ENCODE measurements around the gene NAV3. TPM values are rescaled to one million over a fixed set of nuclear protein-coding genes. Genes with fewer than 3 reads are reported as not detected.

The NAV3 gene
- total and polyA plus RNA-seq, 12 donors: 5.0 to 53.4 (median 25.9) TPM

DNA sequence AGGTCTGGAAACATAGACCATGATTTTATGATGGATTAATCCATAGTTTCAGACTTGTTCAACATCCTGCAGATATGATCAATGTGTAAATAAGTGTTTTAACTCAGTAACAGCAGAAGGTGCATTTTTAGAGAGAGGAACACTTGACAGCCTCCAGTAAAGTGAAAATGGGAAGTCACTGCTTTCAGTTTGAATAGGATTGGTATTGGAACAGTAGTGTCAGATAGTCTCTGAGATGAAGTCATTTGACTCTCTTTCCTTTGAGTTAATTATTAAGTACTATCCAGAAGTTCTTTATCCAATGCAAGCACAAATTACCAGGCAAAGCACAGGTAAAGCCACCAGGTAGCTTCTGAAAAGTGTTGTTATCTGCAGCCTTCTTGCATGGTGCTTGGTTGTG, 14.5 kb upstream of the NAV3 start:
- H3K27me3 ChIP-seq: no peaks in the 10 kb centered on the region
- intact Hi-C loops (cut with DNase I): no loop called here
- TF ChIP-seq, protein P1, sequence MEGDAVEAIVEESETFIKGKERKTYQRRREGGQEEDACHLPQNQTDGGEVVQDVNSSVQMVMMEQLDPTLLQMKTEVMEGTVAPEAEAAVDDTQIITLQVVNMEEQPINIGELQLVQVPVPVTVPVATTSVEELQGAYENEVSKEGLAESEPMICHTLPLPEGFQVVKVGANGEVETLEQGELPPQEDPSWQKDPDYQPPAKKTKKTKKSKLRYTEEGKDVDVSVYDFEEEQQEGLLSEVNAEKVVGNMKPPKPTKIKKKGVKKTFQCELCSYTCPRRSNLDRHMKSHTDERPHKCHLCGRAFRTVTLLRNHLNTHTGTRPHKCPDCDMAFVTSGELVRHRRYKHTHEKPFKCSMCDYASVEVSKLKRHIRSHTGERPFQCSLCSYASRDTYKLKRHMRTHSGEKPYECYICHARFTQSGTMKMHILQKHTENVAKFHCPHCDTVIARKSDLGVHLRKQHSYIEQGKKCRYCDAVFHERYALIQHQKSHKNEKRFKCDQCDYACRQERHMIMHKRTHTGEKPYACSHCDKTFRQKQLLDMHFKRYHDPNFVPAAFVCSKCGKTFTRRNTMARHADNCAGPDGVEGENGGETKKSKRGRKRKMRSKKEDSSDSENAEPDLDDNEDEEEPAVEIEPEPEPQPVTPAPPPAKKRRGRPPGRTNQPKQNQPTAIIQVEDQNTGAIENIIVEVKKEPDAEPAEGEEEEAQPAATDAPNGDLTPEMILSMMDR (IDR thresholded peaks at IDR 0.05): no peak
- no peak for TF ChIP-seq POLR2A (IDR thresholded peaks at IDR 0.05)

DNA sequence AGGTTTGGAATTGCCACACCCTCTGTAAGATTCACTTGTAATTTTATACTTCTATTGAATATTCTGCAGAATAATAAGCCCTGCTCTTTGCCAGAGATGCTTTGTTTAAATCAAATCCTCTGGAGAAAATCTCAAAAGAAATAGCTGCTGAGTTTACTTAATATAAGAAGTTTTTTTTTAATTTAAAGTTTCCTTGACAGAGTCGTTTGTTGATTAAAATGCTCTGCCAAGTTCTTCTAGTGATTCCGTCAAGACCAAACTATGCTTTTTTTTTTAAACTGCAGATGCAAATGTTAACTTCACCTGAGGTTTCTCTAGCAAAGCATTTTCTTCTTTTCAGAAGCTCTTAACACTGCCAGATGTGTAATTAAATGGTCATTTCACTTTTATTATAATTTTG, 13.4 kb upstream of the NAV3 start:
- no peaks in the 10 kb centered on the region for H3K4me1 ChIP-seq (replicated peaks in 1 of 2)
- H3K27ac ChIP-seq: no peak overlapping the region
- TF ChIP-seq, protein P1 (IDR thresholded peaks at IDR 0.05): no peak
- no peak for TF ChIP-seq POLR2A (IDR thresholded peaks at IDR 0.05)
- no peaks in the 10 kb centered on the region for H3K36me3 ChIP-seq (replicated peaks in 1 of 2)
- no peaks in the 10 kb centered on the region for H3K9me3 ChIP-seq (replicated peaks in 1 of 3)
- intact Hi-C loops (cut with DNase I): no loop called here
- WGBS, 4 donors: 42 to 55% (median 47%) methylated on average over 2 of the region's 2 CpGs
- no peak for DNase-seq
- H3K27me3 ChIP-seq: no peaks in the 10 kb centered on the region
- H3K4me3 ChIP-seq: no peak overlapping the region

More for the DNA sequence above, 14.5 kb upstream of the NAV3 start:
- Histone ChIP-seq H3K27ac (no peak overlapping the region), H3K4me1 (replicated peaks in 1 of 2) (no peaks in the 10 kb centered on the region), H3K36me3 (replicated peaks in 1 of 2) (no peaks in the 10 kb centered on the region), H3K4me3 (no peak overlapping the region), H3K9me3 (replicated peaks in 1 of 3) (no peaks in the 10 kb centered on the region)
- no peak for DNase-seq

DNA sequence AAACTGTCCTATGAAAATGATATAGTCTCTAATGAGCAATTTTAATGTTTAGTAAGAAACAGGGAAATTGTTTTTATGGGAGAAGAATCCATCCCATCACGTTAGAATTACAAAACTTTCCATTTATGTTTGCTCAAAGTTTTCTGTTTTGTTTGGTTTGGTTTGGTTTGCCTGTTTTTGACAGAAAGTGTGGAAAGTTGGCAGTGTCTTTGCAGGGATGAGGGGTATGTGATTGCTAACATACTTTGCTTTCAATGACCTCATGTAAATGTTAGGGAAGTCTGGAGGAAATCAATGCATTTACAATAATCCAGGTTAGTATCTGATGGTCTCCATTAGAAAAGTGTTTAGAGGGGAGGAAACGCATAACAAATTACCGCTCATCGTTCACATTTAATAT, 12.3 kb upstream of the NAV3 start:
- no peak overlapping the region for H3K4me3 ChIP-seq
- H3K9me3 ChIP-seq (replicated peaks in 1 of 3): no peaks in the 10 kb centered on the region
- TF ChIP-seq POLR2A (IDR thresholded peaks at IDR 0.05): no peak
- TF ChIP-seq, protein P1 (IDR thresholded peaks at IDR 0.05): no peak
- intact Hi-C loops (cut with DNase I): no loop called here
- WGBS, 4 donors: 87 to 95% (median 90%) methylated on average over 4 of the region's 4 CpGs
- H3K27me3 ChIP-seq: no peaks in the 10 kb centered on the region
- H3K4me1 ChIP-seq (replicated peaks in 1 of 2): no peaks in the 10 kb centered on the region
- no peak overlapping the region for H3K27ac ChIP-seq
- H3K36me3 ChIP-seq (replicated peaks in 1 of 2): no peaks in the 10 kb centered on the region
- DNase-seq: no peak

DNA sequence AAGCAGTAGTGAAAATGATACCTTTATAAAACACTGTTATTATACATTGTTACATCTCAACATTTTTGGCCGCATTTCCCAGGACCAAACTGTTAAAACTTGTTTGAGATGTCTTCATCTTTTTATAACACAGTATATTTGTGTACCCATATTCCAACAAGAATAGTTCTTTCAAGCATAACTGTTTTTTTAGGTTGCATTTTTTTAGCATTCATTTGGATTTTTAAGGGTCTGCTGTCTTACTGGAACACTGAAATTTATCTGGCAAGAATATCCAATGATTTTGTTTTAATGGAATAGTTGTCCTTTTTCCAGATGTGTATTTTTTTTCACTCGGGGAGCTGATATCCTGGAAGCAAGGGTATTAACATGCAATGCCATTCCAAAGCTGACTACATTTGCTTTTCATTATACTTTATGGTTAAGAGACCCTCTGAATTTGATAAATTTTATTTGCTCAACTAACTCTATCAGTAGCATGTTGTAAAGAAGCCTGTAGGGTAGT, 8.9 kb upstream of the NAV3 start:
- Histone ChIP-seq H3K27ac (no peak overlapping the region), H3K36me3 (replicated peaks in 1 of 2) (no peaks in the 10 kb centered on the region), H3K27me3 (no peaks in the 10 kb centered on the region), H3K4me1 (replicated peaks in 1 of 2) (no peaks in the 10 kb centered on the region), H3K4me3 (no peak overlapping the region), H3K9me3 (replicated peaks in 1 of 3) (no peaks in the 10 kb centered on the region)
- intact Hi-C loops (cut with DNase I): no loop called here
- TF ChIP-seq POLR2A (IDR thresholded peaks at IDR 0.05): no peak
- TF ChIP-seq, protein P1 (IDR thresholded peaks at IDR 0.05): no peak
- WGBS, 4 donors: 75 to 81% (median 76%) methylated on average over 2 of the region's 2 CpGs
- DNase-seq: no peak
